ENCODE measurements around the gene SLC27A2.

Gene SLC27A2

DNA sequence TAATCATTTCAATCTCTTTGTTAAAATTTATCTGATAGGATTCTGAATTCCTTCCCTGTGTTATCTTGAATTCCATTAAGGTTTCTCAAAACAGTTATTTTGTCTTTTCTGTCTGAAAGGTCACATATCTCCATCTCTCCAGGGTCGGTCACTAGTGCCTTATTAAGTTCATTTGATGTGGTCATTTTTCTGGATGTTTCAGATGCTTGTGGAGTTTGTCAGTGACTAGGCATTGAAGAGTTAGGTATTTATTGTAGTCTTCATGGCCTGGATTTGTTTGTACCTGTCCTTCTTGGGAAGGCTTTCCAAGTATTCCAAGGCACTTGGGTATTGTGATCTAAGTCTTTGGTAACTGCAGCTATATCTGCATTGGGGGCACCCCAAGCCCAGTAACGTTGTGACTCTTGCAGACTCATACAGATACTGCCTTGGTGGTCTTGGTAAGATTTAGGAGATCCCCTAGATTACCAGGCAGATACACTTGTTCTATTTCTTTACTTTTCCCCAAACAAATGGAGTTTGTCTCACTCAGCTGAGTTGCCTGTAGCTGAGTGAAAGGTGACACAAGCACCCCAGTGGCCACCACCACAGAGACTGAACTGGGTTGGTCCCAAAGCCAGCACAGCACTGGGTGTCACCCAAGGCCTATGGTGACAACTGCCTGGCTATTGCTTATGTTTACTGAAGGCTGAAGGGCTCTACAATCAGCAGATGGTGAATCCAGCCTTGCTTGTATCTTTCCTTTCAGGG lies 18.9 kb upstream of the SLC27A2 start:
- no peak for TF ChIP-seq CTCF (conservative IDR thresholded peaks at IDR 0.05; ENCODE audit: control insufficient read depth, insufficient read depth, low read depth, low read length)
- no peak overlapping the region for H3K4me3 ChIP-seq (ENCODE audit: control insufficient read depth, low read depth, low read length)
- DNase-seq (ENCODE audit: low read depth) = no peak

DNA sequence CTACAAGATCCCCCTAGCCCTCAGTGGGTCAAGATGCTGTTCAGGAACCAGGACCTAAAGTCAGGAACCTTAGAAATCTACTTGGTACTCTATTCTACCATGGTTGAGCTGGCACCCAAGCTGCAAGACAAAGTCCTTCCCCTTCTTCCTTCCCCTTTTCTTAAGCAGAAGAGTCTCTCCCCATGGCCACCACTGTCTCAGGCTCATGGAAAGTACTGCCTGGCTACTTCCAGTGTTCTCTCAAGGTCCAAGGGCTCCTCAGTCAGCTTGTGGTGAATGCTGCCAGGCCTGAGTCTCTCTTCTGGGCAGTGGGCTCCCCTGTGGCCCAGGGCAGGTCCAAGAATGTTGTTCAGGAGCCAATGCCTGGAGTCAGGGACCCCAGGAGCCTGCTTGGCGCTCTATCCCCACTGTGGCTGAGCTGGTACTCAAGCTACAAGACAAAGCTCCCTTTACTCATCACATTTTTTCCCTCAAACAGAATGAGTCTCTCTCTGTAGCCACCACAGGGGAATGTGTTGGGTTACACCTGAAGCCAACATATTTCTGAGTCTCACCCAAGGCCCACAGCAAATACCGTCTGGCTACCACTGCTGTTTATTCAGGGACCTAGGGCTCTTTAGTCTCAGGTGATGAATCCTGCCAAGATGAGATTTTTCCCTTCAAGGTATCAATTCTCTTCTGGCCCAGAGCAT lies 18.1 kb upstream of the SLC27A2 start:
- no peak for DNase-seq (ENCODE audit: low read depth)
- no peak for TF ChIP-seq CTCF (conservative IDR thresholded peaks at IDR 0.05; ENCODE audit: control insufficient read depth, insufficient read depth, low read depth, low read length)

GRCh38 chr15:50164458-50164857 lies 17.5 kb upstream of the SLC27A2 start:
- no peak for DNase-seq (ENCODE audit: low read depth)
- TF ChIP-seq CTCF (conservative IDR thresholded peaks at IDR 0.05; ENCODE audit: control insufficient read depth, insufficient read depth, low read depth, low read length) = no peak
- H3K4me3 ChIP-seq (ENCODE audit: control insufficient read depth, low read depth, low read length) = no peak overlapping the region

More for the DNA sequence above, 18.1 kb upstream of the SLC27A2 start:
- no peak overlapping the region for H3K4me3 ChIP-seq (ENCODE audit: control insufficient read depth, low read depth, low read length)

DNA sequence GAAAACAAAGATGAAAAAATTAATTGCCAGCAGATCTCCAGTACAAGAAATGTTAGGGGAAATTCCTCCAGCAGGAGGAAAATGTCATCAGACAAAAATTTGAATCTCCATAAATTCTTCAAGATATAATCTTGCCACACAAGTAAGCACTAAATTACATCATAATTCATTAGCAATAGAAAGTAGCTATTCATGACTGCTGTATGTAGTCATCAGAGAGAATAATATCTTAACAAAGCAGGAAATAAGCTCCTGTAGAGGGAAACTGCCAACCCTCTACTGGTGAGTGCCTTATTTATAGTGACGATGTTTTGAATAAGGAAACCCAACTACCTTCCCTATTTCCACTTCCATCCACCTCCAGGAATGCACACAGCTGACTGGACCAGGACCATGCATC lies 15.8 kb upstream of the SLC27A2 start:
- DNase-seq (ENCODE audit: low read depth) = peak; percentile 56
- no peak for TF ChIP-seq CTCF (conservative IDR thresholded peaks at IDR 0.05; ENCODE audit: control insufficient read depth, insufficient read depth, low read depth, low read length)
- H3K4me3 ChIP-seq (ENCODE audit: control insufficient read depth, low read depth, low read length) = no peak overlapping the region

GRCh38 chr15:50167110-50167509 lies 14.9 kb upstream of the SLC27A2 start:
- H3K4me3 ChIP-seq (ENCODE audit: control insufficient read depth, low read depth, low read length) = no peak overlapping the region
- no peak for DNase-seq (ENCODE audit: low read depth)
- TF ChIP-seq CTCF (conservative IDR thresholded peaks at IDR 0.05; ENCODE audit: control insufficient read depth, insufficient read depth, low read depth, low read length) = no peak

DNA sequence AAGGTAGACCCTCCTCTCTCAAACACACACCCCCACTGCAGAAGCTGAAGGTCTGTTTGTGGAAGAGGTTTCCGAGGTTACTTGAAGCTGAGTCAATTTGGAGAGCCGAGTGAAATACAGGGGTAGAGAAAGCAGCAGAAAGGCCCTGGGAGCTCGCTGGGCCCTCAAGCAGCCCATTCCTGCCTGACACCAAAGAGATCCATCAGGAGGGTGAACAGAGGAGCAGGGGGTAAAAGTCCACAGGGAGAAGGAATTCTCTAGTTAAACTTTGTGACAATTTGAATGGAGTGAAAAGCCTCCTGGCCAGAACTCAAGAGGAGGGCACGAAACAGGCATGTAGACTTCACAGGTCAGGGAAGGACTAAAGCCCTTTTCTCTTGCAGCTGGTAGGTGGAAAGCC lies 13.6 kb upstream of the SLC27A2 start:
- no peak for TF ChIP-seq CTCF (conservative IDR thresholded peaks at IDR 0.05; ENCODE audit: control insufficient read depth, insufficient read depth, low read depth, low read length)
- DNase-seq (ENCODE audit: low read depth) = no peak
- H3K4me3 ChIP-seq (ENCODE audit: control insufficient read depth, low read depth, low read length) = no peak overlapping the region
